Gastrocnemius medialis (tissue), 4 donors: ENCODE measurements around the gene WFDC8. TPM values are rescaled to one million over a fixed set of nuclear protein-coding genes. Genes with fewer than 3 reads are reported as not detected.

Experiments used
- ATAC-seq, 2 donors: fragments of 150-250 bp; one replicate each; pipeline ENCODE4 v1.9.1; 2016
- DNase-seq, 2 donors: peaks; one replicate each; pipeline ENCODE4 v3.0.0-alpha.2; 2019
- H3K27ac ChIP-seq, 4 donors: fragments of 200-600 bp; sonication (generic); 1 replicate in 1 of 4; 2 replicates in 3 of 4; pipeline ENCODE4 v1.5.1; 2016 to 2018; ENCODE audit warnings: mild to moderate bottlenecking in 2 of 4, moderate library complexity in 1 of 4
- H3K27me3 ChIP-seq, 3 donors: fragments of 200-600 bp; sonication (generic) in 2 of 3; 1 replicate in 1 of 3; 2 replicates in 2 of 3; pipeline versions ENCODE4 v1.5.1 to v1.6.0; 2016 to 2019; ENCODE audit warnings: mild to moderate bottlenecking in 1 of 3, moderate library complexity in 1 of 3
- H3K36me3 ChIP-seq, 2 donors: fragments of 200-600 bp; sonication (generic) in 1 of 2; one replicate each; pipeline ENCODE4 v1.5.1; 2017 to 2018
- H3K4me1 ChIP-seq, 2 donors: fragments of 200-600 bp; sonication (generic) in 1 of 2; one replicate each; pipeline ENCODE4 v1.5.1; 2016 to 2017; ENCODE audit warnings: mild to moderate bottlenecking in 2 of 2
- H3K4me3 ChIP-seq, 4 donors: fragments of 200-600 bp; sonication (generic) in 3 of 4; 1 replicate in 1 of 4; 2 replicates in 3 of 4; pipeline ENCODE4 v1.5.1; 2016 to 2019; ENCODE audit warnings: mild to moderate bottlenecking in 2 of 4
- H3K9me3 ChIP-seq, 3 donors: fragments of 200-600 bp; sonication (generic) in 2 of 3; 1 replicate in 1 of 3; 2 replicates in 2 of 3; pipeline ENCODE4 v1.5.1; 2016 to 2019
- CTCF ChIP-seq, 5 experiments: fragments of 450-650 bp in 3 of 5; fragments of 200-600 bp in 2 of 5; sonication (generic) in 2 of 5; IDR thresholded peaks in 4 of 5; conservative IDR thresholded peaks in 1 of 5; 1 replicate in 4 of 5; 2 replicates in 1 of 5; pipeline ENCODE4 v1.5.1; 2016 to 2019; ENCODE audit warnings: antibody characterized with exemption in 5 of 5, mild to moderate bottlenecking in 3 of 5, moderate library complexity in 3 of 5
- POLR2A ChIP-seq, 2 donors: fragments of 450-650 bp; IDR thresholded peaks; one replicate each; pipeline ENCODE4 v1.6.1; 2017; ENCODE audit warnings: antibody characterized with exemption in 2 of 2, mild to moderate bottlenecking in 2 of 2, moderate library complexity in 2 of 2
- in situ Hi-C, 4 donors: fragments of 200-750 bp; cut with MboI; loops; one replicate each; pipeline versions ENCODE4 v1.15.0 to v1.8.0; 2017; ENCODE audit warnings: low sequenced_read_pairs in 4 of 4
- intact Hi-C: fragments of 100-400 bp; cut with DNase I; formaldehyde crosslinking; loops from one replicate; pipeline ENCODE4 v1.15.1; 2023; ENCODE audit warnings: low total_unique reads
- total RNA-seq, 4 donors: library from RNA; depleted of rRNA; stranded (reverse); fragments of >200 nt; gene quantifications; one replicate each; pipeline versions ENCODE4 v1.1.0 to v1.2.3, GENCODE V29; 2016

Gene WFDC8
- total RNA-seq, 4 donors from 2014 or later, result not detected

- ATAC-seq (no peak), DNase-seq (no peak)
- no peak overlapping the region for H3K4me3 ChIP-seq
- no peak for TF ChIP-seq POLR2A (IDR thresholded peaks at IDR 0.05)
- TF ChIP-seq CTCF (IDR thresholded peaks at IDR 0.05 in 4 of 5, conservative IDR thresholded peaks at IDR 0.05 in 1 of 5), result no peak
- in situ Hi-C loops (loop anchor here in 1 of 4 donors (25.0 kb wide), 1 partner anchor 235 kb away; no protein-coding TSS in a partner anchor), intact Hi-C loops (no loop called here)
- no peaks in the 10 kb centered on the region for H3K27me3 ChIP-seq
- no peaks in the 10 kb centered on the region for H3K9me3 ChIP-seq
- no peak overlapping the region for H3K27ac ChIP-seq
- H3K36me3 ChIP-seq, result no peaks in the 10 kb centered on the region
- no peaks in the 10 kb centered on the region for H3K4me1 ChIP-seq
These were observed 51.8 kb downstream of the WFDC8 start for GRCh38 chr20:45527294-45527693.

- no peak overlapping the region for H3K4me3 ChIP-seq
- no peaks in the 10 kb centered on the region for H3K27me3 ChIP-seq
- no peaks in the 10 kb centered on the region for H3K36me3 ChIP-seq
- ATAC-seq (no peak), DNase-seq (no peak)
- no peaks in the 10 kb centered on the region for H3K9me3 ChIP-seq
- H3K4me1 ChIP-seq, result no peaks in the 10 kb centered on the region
- intact Hi-C loops (no loop called here), in situ Hi-C loops (loop anchor here in 1 of 4 donors (25.0 kb wide), 1 partner anchor 938 kb away; no protein-coding TSS in a partner anchor)
- H3K27ac ChIP-seq, result no peak overlapping the region
- no peak for TF ChIP-seq POLR2A (IDR thresholded peaks at IDR 0.05)
- no peak for TF ChIP-seq CTCF (IDR thresholded peaks at IDR 0.05 in 4 of 5, conservative IDR thresholded peaks at IDR 0.05 in 1 of 5)
These were observed 55.3 kb downstream of the WFDC8 start for GRCh38 chr20:45523821-45524220.

- Histone ChIP-seq H3K4me1 (no peaks in the 10 kb centered on the region), H3K27me3 (no peaks in the 10 kb centered on the region), H3K36me3 (no peaks in the 10 kb centered on the region), H3K27ac (no peak overlapping the region), H3K9me3 (no peaks in the 10 kb centered on the region), H3K4me3 (no peak overlapping the region)
- ATAC-seq, result no peak
- intact Hi-C loops, result no loop called here
- DNase-seq, result no peak
- no peak for TF ChIP-seq CTCF (IDR thresholded peaks at IDR 0.05 in 4 of 5, conservative IDR thresholded peaks at IDR 0.05 in 1 of 5)
- in situ Hi-C loops, result loop anchor here in 1 of 4 donors (25.0 kb wide), 1 partner anchor 944 kb away; no protein-coding TSS in a partner anchor
These were observed 60.8 kb downstream of the WFDC8 start for GRCh38 chr20:45518282-45518681.

- TF ChIP-seq CTCF (IDR thresholded peaks at IDR 0.05 in 4 of 5, conservative IDR thresholded peaks at IDR 0.05 in 1 of 5) (no peak), POLR2A (IDR thresholded peaks at IDR 0.05) (no peak)
- no peak for ATAC-seq
- Histone ChIP-seq H3K4me1 (no peaks in the 10 kb centered on the region), H3K4me3 (no peak within 1 kb of the TSS), H3K9me3 (no peaks in the 10 kb centered on the region), H3K27me3 (no peaks in the 10 kb centered on the region), H3K27ac (no peak within 1 kb of the TSS), H3K36me3 (no peaks in the 10 kb centered on the region)
- intact Hi-C loops, result no loop called here
- DNase-seq, result no peak
- in situ Hi-C loops, result loop anchor here in 1 of 4 donors (25.0 kb wide), 1 partner anchor 947 kb away; no protein-coding TSS in a partner anchor
These were observed 63.8 kb downstream of the WFDC8 start, which contains the start of gene SPINT3 for GRCh38 chr20:45515147-45515913. SPINT3 (minus strand) TSS chr20:45515622; CDS start chr20:45515608, 14 bp downstream.
